Stimulated activated CD4-positive, alpha-beta T cell treated with anti-CD3 and anti-CD28 coated beads, Interleukin-12 subunit alpha, Interleukin-12 subunit beta, amount 100 ng/mL, for 48 hours (primary cell): ENCODE data around the gene TERB1.

Experiments
- DNase-seq, 3 donors: peaks; one replicate each; pipeline ENCODE4 v3.0.0-alpha.2; 2020; ENCODE audit warnings: low read depth in 2 of 3, low spot score in 1 of 3

Gene TERB1, protein sequence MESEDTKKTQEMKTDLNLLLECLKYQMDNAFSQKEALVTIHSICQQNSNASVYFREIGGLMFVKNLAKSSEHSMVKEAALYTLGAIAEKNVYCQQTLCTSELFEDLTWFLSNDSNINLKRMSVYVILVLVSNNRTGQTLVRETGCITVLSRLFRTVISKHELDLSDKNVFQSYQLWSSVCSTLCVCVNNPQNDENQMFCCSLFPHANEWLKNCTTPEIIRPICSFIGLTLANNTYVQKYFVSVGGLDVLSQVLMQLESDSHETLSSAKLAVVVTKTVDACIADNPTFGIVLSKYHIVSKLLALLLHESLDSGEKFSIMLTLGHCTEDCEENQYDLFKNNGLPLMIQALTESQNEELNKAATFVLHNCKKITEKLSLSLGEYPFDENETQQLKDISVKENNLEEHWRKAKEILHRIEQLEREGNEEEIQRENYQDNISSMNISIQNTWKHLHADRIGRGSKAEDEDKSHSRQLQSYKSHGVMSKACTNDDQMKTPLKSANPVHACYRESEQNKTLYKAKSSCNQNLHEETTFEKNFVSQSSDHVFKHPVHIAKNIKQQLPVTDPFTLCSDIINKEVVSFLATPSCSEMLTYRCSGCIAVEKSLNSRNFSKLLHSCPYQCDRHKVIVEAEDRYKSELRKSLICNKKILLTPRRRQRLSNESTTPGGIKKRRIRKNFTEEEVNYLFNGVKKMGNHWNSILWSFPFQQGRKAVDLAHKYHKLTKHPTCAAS

DNA sequence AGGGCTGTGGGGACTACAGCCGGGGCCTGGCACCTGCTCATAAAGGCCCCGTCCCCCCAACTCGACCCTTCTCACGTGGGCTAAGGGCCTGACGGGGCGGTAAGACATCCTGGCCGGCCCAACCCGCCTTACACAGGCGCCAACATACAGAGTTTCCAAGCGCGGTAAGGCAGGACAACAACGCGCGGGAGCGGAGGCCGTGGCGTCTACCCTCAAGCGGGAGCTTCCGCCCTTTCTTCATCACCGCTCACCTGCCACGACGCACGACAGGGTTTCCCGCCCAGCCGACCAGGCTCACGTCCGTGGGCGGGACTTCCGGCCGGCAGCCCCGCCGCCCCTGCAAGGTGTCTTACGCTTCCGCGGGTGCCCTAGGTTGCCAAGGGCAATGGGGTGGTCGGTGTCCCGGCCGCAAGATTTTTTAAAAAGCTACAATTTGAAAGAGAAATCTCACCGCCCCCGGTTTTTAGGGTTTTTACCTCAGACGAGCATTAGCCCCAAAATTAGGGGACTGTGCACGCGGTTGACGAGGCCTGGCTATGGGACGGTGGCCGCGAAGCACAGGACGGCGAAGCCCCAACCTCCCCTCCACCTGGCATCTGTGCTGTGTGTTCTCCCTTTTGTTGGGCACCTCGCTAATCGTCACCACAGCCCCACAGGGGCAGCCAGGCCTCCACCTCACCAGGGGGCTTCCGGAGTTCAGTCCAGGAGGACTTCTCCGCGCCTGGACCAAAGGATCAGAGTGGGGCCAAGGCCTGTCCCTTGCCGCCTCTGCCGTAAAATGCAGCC lies at the start of gene TERB1:
Gene TERB1 (minus strand): TSS at position 265 of the 786 bp plus-strand sequence. CDS start 4,786 bp downstream, outside the sequence.
- no peak for DNase-seq

DNA sequence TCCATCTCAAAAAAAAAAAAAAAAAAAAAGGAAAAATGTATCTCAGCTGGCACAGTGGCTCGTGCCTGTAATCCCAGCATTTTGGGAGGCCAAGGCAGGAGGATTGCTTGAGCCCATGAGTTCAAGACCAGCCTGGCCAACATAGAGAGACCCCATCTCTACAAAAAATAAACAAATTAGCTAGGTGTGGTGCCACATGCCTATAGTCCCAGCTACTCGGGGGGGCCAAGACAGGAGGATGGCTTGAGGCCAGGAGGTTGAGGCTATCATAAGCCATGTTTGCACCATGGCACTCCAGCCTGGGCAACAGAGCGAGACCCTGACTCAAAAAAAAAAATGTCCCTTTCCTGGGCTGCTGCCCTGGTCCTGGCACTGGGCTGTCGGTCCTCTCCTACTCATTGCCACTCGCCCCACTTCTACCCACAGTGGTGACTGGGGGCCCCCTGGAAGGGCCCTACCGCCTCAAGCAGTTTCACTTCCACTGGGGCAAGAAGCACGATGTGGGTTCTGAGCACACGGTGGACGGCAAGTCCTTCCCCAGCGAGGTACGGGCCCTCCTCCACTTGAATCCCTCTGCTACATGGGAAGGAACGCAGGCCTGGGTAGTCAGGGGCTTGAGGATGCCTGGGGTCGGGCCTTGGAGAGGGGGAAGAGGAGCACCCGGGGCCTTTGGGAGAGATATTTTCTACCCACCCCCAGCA lies 48.9 kb upstream of the TERB1 start:
- no peak for DNase-seq

DNA sequence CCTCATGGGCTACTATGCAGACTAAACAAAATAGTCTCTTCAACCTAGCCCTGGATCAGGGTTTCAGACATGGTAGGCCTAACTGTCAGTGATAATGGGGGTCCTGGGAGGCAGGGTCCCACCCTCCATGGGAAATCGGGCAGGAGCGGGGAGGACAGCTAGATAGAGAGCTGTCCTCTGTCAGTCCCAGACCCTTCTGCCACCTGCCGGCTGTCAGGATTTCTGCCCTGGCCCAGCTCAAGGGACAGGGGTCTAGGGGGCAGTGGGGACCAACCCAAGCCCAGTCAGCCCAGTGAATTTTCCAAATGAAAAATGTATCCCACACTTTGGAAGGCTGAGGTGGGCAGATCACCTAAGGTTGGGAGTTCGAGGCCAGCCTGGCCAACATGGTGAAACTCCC lies 48.2 kb upstream of the TERB1 start:
- DNase-seq, result no peak

DNA sequence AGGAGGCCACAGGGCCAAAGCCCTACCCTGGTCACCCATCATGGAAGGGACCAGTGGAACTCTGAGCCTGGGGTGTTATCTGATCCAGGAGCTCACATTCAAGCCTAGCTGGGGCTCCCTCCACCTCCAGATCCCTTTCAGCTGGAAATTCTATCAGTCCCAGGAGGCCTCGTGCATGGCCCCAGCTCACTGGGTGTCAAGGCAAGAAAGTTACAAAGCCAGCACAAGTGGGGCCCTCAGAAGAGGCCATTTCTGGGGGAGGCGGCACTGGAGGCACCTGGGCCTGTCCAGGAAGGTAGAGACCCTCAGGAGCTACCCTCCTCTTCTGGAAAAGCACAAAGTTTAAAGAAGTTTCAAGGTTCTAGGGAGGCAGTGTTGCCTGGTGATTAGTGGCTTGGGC lies 47.6 kb upstream of the TERB1 start:
- no peak for DNase-seq

DNA sequence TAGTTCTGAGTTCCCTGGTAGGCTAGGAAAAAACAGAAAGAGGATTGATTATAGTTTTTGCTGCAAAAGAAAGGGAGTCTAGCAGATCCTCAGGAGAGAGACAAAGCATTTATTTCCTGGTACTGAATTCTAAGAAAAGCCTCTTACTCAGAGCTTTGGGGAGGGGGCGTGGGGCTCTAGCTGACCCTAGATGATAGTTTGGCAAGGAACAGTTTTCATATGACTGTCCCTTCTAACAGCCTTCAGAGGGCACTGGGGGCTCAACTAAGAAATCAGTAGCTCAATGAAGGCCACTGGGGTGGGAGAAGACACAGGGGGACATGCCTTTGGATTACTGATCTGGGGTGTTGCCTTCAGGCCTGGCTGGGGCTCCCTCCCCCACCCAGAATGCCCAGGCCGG lies 46.8 kb upstream of the TERB1 start:
- DNase-seq, result no peak

DNA sequence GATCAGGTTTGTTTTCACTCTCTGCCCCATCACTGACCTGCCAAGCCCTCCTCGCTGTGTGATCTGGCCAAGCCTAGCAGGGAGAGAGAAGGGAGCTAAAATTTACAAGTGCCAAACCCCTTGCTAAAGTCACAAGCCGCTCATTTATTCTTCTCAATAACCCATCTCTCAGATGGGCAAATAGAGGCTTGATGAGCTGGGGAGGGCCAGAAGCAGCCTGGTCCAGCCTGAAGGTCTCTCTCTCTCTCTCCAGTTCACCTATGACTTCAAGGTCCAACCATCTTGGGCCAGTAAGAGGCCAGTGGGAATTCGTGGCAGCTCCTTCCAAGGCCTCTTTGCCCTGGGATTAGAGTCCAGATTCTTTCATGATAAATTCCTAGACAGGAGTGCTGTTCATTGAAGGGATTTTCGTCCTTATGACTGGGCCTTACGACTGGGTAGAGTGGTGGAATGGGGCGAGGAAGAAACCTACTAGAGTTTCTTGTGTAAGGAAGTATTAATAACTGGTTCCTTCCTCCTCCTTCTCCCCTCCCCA lies 46.2 kb upstream of the TERB1 start:
- DNase-seq, result no peak

DNA sequence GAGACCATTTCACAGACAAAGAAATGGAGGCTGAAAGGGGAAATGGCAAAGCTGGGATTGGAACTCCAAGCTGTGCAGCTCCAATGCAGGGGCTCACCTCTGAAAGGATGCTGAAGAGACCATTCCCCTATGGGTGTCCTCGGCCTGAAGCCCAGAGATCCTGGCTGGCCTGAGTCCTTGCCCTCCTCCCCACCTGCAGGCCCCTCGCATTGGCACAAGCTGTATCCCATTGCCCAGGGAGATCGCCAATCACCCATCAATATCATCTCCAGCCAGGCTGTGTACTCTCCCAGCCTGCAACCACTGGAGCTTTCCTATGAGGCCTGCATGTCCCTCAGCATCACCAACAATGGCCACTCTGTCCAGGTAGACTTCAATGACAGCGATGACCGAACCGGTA lies 45.4 kb upstream of the TERB1 start:
- no peak for DNase-seq

DNA sequence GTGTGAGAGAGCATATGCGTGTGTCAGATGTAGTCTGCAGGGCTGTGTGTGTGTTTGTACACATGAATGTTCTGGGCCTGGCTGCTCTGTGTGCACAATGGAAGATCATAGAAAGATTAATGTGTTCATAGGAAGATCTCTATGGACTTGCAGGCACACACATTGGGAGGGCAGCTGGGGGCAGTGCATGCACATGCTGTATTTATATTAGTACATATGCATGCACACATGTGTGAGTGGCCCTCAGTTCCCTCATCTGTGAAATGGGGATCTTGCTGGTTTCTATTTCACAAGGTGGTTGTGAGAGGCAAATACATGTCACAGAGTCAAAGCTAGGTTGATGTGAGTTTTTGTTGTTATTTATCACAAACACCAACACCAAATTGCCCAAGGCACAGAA lies 44.9 kb upstream of the TERB1 start:
- no peak for DNase-seq

DNA sequence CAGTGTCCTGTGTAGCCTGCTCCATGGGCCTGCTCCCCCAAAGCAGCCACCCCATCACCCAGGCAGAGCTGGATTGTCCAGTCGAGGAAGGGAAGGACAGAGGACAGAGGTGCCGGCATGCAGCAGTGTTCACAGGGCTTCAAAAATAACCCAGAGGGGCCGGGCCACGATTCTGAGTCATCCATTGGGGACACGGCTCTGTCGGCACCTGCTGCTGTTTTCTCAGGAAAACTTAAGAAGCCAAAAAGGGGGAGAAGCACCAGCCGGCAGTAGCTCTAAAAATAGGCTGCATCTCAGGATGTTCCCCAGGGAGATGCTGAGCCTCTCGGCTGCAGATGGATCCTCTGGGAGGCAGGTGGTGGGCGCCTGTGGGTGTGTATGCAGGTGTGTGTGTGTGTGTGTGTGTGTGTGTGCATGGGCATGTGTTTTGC lies 44.4 kb upstream of the TERB1 start:
- DNase-seq, result no peak

DNA sequence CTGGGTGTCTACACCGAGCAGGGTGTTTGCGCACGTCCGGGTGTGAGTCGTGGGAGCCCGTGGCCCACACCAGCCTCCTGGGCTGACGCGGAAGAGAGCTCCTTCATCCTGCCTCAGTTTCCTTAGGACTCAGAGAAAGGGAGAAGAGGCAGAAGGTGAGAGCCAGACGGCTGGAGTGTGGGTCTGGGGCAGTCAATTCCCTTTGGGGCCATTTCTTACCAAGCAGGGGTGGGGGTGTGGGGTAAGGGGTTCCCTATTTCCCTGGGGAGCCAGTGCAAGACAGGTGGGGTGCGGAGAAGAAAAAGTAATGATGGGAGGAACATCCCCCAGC lies 43.7 kb upstream of the TERB1 start:
- no peak for DNase-seq

DNA sequence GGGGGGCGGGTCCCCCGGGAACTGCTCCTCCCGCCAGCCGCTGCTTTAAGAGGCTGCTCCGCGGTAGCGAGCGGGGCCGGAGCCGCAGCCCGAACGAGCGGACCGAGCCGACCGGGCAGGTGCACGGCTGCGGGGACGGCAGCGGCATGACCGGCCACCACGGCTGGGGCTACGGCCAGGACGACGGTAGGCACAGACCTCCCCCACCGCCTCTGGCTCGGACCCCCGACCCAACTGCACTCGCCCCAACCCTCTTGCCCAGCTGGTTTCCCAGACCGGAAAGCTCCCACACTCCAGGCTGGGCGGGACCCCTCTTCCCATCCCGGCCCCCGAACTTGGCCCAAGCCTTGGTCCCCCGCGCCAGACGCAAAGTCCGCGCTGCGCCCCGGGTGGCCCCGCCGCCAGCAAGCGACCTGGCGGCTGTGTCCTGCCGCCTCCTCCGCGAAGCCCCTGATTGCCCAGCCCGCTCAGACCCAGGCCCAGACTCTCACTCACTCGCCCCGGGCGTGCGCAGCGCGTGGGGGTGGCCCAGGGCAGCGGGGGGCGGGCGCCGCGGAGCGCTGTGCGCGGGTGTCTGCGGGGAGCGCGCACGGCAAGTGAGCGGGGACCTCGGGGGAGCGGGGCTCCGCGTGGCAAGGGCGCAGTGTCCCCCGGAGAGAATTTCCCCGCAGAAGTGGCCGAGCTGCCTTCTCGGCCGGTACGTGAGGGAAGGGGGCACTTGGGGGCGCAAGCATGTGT lies 43.1 kb upstream of the TERB1 start, which contains the start of gene CA7:
Gene CA7 (plus strand): TSS at position 73 of the 738 bp plus-strand sequence. CDS start 74 bp downstream, at position 147.
- DNase-seq, result no peak

DNA sequence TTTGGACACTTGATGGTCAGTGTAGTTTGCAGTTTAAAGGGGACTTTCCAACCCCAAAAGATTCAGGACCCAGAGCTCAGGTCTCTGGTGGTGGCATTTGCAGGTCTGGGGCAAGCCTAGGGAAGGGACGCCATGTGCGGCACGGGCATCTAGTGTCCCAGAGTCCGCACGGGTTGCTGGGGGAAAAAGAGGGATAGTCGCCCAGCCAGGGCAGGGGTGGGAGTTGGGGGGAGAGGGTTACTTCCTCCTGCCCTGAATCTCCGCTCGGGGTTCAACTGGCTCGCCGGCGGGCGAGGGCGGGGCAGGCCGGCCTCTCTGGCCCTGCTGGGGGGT lies 42.6 kb upstream of the TERB1 start:
- DNase-seq, result no peak

DNA sequence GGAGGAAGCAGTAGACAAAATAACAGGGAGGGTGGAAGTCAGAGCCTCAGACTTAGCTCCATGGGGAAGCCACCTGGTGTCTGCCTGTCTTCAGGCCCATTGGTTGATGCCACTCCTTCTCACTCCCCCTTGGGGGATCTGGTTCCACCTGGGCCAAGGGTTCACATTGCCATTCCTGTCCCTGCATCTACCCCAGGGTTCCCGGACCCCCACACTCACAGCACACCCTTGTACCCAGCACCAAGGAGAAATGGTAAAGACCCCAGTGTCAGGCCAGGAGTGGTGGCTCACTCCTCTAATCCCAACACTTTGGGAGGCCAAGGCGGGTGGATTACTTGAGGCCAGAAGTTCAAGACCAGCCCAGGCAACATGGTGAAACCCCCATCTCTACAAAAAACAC lies 41.8 kb upstream of the TERB1 start:
- DNase-seq, result no peak

DNA sequence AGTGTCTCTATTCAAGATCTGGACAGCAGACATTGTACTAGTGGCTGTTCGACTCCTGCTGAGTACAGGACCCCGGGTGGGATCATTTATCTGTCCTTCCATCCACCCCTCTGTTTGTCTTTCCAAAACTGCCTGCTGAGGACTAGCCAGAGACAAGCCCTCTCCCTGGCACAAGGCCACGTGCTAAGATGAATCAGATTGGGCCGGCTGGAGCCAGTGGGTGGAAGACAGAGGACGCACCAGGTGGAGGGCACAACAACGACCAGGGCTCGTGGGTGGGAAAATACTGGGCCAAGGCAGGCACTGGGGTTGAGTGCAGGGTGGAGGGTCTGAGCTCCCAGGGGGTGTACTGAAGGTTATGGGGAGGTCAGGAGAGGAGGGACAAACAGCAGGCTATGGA lies 41.4 kb upstream of the TERB1 start:
- no peak for DNase-seq

DNA sequence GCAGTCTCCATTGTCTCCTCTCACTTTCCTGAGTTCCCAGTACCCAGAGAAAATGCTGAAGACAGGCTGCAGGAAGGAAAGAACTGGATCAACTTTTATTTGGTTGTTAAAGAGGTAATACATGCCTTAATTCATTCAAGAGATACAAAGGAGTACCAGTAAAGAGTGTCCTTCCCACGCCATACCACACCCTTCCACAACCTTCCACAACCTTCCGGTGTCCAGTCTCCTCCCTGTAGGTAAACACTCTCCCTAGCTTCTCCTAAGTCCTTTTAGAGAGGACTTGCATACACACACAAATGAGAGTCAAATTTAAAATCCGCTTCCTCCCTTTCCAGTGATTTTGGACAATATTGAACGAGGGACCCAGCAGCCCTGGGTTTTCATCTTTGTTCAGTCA lies 40.0 kb upstream of the TERB1 start:
- DNase-seq, result no peak

DNA sequence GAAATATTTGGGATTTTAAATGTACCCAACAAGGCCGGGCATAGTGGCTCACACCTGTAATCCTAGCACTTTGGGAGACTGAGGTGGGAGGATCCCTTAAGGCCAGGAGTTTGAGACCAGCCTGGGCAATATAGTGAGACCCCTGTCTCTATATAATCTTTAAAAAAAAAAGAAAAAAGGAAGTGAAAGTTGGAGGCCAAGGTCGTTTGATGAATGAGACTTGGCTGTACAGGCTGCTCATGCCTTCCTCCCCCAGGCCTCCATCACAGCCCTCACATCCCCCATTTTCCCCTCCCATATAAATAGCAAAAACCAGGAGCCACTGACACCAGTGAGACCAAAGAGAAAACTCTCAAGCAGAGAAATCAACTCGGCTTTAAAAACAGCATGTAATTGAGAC lies 39.5 kb upstream of the TERB1 start:
- DNase-seq, result no peak

DNA sequence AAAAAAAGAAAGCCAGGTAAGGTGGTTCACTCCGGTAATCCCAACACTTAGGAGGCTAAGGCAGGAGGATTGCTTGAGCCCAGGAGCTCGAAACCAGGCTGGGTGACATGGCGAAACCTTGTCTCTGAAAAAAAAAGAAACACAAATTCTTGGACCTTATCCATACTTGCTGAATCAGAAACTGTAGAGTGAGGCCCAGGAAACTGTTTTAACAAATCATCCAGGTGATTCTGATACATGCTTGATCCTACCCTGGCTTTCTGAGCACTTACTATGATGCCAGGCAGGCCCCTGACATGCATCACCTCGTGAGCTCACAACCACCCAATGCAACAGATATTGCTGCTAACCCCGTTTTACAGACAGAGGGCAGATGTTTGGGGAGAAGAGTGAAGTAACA lies 33.4 kb upstream of the TERB1 start:
- DNase-seq, result no peak

DNA sequence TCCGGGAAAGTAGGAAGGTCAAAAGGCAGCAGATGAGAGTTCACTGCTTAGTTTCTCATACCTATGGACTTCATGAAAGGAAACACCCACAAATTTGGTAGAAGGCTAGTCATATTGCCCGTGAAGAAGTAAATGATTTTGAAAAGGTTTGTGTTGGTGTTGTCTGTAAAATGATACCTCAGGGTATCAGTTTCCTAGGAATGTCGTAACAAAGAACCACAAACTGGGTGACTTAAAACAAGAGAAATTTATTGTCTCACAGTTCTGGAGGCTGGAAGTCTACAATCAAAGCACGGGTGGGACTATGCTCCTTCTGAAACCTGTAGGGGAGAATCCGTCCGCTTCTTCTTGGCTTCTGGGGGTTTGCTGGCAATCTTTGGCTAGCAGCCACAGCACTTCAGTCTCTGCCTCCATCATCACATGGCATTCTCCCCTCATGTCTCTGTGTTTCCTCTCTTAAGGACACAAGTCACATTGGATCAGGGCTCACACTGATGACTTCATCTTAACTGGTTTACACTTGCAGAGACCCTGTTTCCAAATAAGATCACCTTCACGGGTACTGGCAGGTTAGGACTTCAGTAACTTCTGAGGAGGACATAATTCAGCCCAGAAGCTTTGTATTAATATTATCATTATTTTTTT lies 31.4 kb upstream of the TERB1 start:
- no peak for DNase-seq

DNA sequence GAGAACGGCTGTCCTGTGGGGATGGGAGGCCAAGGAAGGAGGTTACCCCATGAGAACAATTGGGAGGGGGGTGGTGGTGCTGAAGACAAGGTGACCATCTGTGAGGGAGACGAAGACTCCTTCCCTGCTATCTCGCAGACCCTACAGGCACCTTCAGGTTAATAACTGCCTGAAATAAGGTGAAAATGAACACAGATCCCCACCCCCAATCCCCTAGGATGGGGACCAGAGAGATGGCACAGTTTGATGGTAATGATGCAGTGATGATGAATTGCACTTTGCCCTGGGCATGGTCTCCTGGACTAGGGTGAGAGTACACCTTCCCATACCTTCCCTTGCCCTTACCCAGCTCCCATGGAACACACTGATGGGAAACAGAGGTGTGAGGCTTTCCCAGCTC lies 30.8 kb upstream of the TERB1 start:
- no peak for DNase-seq
